Epithelial cell of proximal tubule (primary cell): ENCODE measurements around the gene DDX19B. TPM values are rescaled to one million over a fixed set of nuclear protein-coding genes. Genes with fewer than 3 reads are reported as not detected.
"Not testable (repeated sequence)": the region's sequence is repeated elsewhere in the genome, so short reads cannot be mapped to it uniquely, and the experiment has no call there.

ENCODE experiments used
- DNase-seq: peaks from one replicate; pipeline ENCODE4 v3.0.0-alpha.2; 2011; ENCODE audit warnings: low read depth
- H3K4me3 ChIP-seq: 2 replicates; pipeline ENCODE4 v1.5.1; 2011; ENCODE audit warnings: low read depth, mild to moderate bottlenecking, low read length
- total RNA-seq: library from RNA; depleted of rRNA; stranded (reverse); fragments of >200 nt; gene quantifications from 2 replicates; pipeline ENCODE4 v1.2.3, GENCODE V29; 2015
- TF ChIP-seq, protein P1 (sequence below): conservative IDR thresholded peaks from 2 replicates; pipeline ENCODE4 v1.5.1; 2012; ENCODE audit warnings: low read depth, mild to moderate bottlenecking, low read length

The DDX19B gene
- total RNA-seq, 1 donor from 2014 or later, result 20.9 TPM

DNA sequence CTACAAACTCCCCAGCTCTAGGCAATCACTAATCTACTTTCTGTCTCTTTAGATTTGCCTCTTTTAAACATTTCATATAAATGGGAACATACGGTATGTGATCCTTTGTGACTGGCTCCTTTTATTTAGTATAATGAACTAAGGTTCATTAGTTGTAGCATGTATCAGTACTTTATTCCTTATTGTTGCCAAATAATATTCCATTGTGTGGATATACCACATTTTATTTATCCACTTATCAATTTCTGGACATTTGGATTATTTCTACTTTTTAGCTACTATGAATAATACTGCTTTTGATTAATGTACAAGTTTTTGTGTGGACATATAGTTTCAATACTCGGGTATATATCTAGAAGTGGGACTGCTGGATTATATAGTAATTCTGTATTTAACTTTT, 7.9 kb downstream of the DDX19B start:
- DNase-seq, result no peak
- TF ChIP-seq, protein P1, sequence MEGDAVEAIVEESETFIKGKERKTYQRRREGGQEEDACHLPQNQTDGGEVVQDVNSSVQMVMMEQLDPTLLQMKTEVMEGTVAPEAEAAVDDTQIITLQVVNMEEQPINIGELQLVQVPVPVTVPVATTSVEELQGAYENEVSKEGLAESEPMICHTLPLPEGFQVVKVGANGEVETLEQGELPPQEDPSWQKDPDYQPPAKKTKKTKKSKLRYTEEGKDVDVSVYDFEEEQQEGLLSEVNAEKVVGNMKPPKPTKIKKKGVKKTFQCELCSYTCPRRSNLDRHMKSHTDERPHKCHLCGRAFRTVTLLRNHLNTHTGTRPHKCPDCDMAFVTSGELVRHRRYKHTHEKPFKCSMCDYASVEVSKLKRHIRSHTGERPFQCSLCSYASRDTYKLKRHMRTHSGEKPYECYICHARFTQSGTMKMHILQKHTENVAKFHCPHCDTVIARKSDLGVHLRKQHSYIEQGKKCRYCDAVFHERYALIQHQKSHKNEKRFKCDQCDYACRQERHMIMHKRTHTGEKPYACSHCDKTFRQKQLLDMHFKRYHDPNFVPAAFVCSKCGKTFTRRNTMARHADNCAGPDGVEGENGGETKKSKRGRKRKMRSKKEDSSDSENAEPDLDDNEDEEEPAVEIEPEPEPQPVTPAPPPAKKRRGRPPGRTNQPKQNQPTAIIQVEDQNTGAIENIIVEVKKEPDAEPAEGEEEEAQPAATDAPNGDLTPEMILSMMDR, result no peak
- no peak overlapping the region for H3K4me3 ChIP-seq

- H3K4me3 ChIP-seq, DNase-seq: not testable (repeated sequence)
Measured at GRCh38 chr16:70307726-70308125, 8.7 kb downstream of the DDX19B start.

DNA sequence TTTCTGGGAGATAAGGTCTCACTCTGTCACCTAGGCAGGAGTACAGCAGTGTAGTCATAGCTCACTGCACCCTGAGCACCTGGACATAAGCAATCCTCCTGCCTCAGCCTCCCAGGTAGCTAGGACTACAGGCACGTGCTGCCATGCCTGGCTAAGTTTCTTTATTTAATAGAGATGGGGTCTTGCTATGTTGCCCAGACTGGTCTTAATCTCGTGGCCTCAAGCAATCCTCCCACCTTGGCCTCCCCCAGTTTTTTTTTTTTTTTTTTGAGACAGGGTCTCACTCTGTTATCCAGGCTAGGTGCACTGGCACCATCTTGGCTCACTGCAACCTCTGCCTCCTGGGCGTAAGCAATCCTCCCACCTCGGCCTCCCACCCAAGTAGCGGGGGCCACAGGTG, 21.1 kb downstream of the DDX19B start:
- TF ChIP-seq, protein P1, result no peak
- no peak overlapping the region for H3K4me3 ChIP-seq
- no peak for DNase-seq

GRCh38 chr16:70324998-70325747, 26.2 kb downstream of the DDX19B start:
- TF ChIP-seq, protein P1, result no peak
- H3K4me3 ChIP-seq, result no peak overlapping the region
- DNase-seq, result no peak

GRCh38 chr16:70331091-70331490, 32.1 kb downstream of the DDX19B start:
- H3K4me3 ChIP-seq, result no peak overlapping the region
- TF ChIP-seq, protein P1, result no peak
- DNase-seq, result no peak

DNA sequence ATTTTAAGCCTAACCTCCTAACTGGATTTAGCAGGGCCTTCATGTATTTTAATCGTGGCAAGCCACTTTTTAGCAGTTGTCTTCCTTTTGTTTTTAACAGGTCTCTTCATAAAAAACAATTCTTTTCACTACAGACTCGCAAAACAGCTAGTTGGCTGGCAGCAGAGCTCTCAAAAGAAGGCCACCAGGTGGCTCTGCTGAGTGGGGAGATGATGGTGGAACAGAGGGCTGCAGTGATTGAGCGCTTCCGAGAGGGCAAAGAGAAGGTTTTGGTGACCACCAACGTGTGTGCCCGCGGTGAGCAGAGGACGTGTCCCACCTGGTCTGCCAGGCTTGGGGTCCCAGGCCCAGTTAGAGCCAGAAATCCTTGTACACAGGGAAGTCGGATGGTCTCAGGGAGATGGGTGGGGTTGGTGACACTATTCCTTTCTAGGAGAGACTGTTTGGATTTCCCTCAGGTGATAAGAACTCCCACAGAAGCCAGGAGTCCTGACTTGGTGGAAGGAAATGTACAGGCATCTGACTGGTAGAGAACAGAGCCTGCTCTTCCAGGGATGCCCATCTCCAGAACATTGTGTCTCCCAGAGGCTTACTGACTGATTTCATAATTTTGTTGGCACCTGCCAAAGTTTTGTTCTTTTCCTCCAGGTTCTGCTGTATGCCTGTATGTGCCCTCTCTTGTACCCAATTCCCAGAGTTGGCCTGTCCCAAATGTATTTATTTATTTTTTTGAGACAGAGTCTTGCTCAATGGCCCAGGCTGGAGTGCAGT, 32.8 kb downstream of the DDX19B start:
- H3K4me3 ChIP-seq, result no peak overlapping the region
- no peak for DNase-seq
- TF ChIP-seq, protein P1, result peak; percentile 60

DNA sequence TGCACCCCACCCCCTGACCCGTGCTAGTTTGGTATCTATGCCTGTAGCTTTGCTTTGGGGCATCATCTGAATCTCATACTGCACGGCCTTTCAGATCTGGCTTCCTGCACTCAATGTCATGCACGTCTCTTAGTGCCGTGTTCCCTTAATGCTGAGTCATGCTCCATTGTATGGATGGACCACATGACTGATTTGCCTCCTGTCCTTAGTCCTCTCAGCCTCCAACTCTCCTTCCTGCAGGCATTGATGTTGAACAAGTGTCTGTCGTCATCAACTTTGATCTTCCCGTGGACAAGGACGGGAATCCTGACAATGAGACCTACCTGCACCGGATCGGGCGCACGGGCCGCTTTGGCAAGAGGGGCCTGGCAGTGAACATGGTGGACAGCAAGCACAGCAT, 33.7 kb downstream of the DDX19B start:
- H3K4me3 ChIP-seq, DNase-seq: not testable (repeated sequence)

DNA sequence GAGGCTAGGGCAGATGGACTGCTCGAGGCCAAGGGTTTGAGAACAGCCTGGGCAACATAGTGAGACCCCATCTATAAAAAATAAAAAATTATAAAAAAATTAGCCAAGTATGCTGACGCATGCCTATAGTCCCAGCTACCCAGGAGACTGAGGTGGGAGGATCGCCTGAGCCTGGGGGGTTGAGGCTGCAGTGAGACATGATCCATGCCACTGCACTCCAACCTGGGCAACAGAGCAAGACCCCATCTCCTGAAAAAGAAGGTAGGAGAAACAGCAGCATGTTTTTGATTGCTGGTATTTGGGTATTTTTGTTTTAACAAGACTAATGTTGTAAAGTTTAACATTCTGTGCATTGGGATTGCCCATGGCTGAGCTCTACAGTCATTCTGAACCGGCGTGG, 38.8 kb downstream of the DDX19B start:
- H3K4me3 ChIP-seq, result no peak overlapping the region
- no peak for DNase-seq
- TF ChIP-seq, protein P1, result no peak
